GM12891 (cell line): ENCODE results near the gene CLIC1.

Experiments
- POLR2A ChIP-seq: IDR thresholded peaks from 2 replicates; pipeline ENCODE4 v1.6.1; 2011; ENCODE audit warnings: low read depth, low read length, control low read depth
- POLR2AphosphoS5 ChIP-seq: IDR thresholded peaks from 2 replicates; pipeline ENCODE4 v1.6.1; 2011; ENCODE audit warnings: low read depth, low read length, control low read depth
- SPI1 ChIP-seq: IDR thresholded peaks from 2 replicates; pipeline ENCODE4 v1.6.1; 2011; ENCODE audit warnings: low read depth, low read length, control low read depth

- no peak for TF ChIP-seq POLR2A
- no peak for TF ChIP-seq SPI1
- TF ChIP-seq POLR2AphosphoS5, result no peak
These were observed 33.5 kb upstream of the CLIC1 start for GRCh38 chr6:31769684-31770371.
